ENCODE results near the gene HDAC4.
"Not testable (repeated sequence)": the region's sequence is repeated elsewhere in the genome, so short reads cannot be mapped to it uniquely, and the experiment has no call there.

The HDAC4 gene

GRCh38 chr2:239187464-239188253 is 213.2 kb downstream of the HDAC4 start:
- DNase-seq (ENCODE audit: low read depth in 2 of 2): no peak

- DNase-seq (ENCODE audit: low read depth in 2 of 2): no peak
These were observed 214.1 kb downstream of the HDAC4 start for GRCh38 chr2:239186516-239187357.

- DNase-seq (ENCODE audit: low read depth in 2 of 2): no peak
These were observed 215.6 kb downstream of the HDAC4 start for GRCh38 chr2:239184968-239185903.

- no peak for DNase-seq (ENCODE audit: low read depth in 2 of 2)
These were observed 216.6 kb downstream of the HDAC4 start for GRCh38 chr2:239184179-239184578.

GRCh38 chr2:239182981-239183791 is 217.6 kb downstream of the HDAC4 start:
- DNase-seq (ENCODE audit: low read depth in 2 of 2): no peak

- DNase-seq (ENCODE audit: low read depth in 2 of 2): no peak
These were observed 218.8 kb downstream of the HDAC4 start for GRCh38 chr2:239181903-239182581.

- DNase-seq (ENCODE audit: low read depth in 2 of 2): no peak
These were observed 219.5 kb downstream of the HDAC4 start for GRCh38 chr2:239181074-239181902.

GRCh38 chr2:239180526-239181073 is 220.2 kb downstream of the HDAC4 start:
- no peak for DNase-seq (ENCODE audit: low read depth in 2 of 2)

GRCh38 chr2:239179851-239180371 is 220.9 kb downstream of the HDAC4 start:
- DNase-seq (ENCODE audit: low read depth in 2 of 2): no peak

GRCh38 chr2:239178954-239179353 is 221.9 kb downstream of the HDAC4 start:
- DNase-seq (ENCODE audit: low read depth in 2 of 2): no peak

- no peak for DNase-seq (ENCODE audit: low read depth in 2 of 2)
These were observed 222.3 kb downstream of the HDAC4 start for GRCh38 chr2:239178484-239178883.

GRCh38 chr2:239177908-239178307 is 222.9 kb downstream of the HDAC4 start:
- no peak for DNase-seq (ENCODE audit: low read depth in 2 of 2)

GRCh38 chr2:239177325-239177724 is 223.5 kb downstream of the HDAC4 start:
- no peak for DNase-seq (ENCODE audit: low read depth in 2 of 2)

GRCh38 chr2:239176138-239176803 is 224.5 kb downstream of the HDAC4 start:
- DNase-seq (ENCODE audit: low read depth in 2 of 2): not testable (repeated sequence)

- no peak for DNase-seq (ENCODE audit: low read depth in 2 of 2)
These were observed 225.6 kb downstream of the HDAC4 start for GRCh38 chr2:239175181-239175580.

- DNase-seq (ENCODE audit: low read depth in 2 of 2): no peak
These were observed 227.5 kb downstream of the HDAC4 start for GRCh38 chr2:239173301-239173700.

GRCh38 chr2:239171643-239172042 is 229.2 kb downstream of the HDAC4 start:
- DNase-seq (ENCODE audit: low read depth in 2 of 2): no peak

- DNase-seq (ENCODE audit: low read depth in 2 of 2): no peak
These were observed 231.3 kb downstream of the HDAC4 start for GRCh38 chr2:239169311-239170048.

Measured in stimulated activated CD8-positive, alpha-beta memory T cell treated with anti-CD3 and anti-CD28 coated beads, Interleukin-7, amount 100 ng/mL, for 1 hour (primary cell).